MV-4-11 (cell line): Measurements from ENCODE around the gene FBN1.

Source experiments
- DNase-seq: peaks from one replicate; lab custom pipeline; 2025; lab: John Stamatoyannopoulos, UW

The FBN1 gene

DNA sequence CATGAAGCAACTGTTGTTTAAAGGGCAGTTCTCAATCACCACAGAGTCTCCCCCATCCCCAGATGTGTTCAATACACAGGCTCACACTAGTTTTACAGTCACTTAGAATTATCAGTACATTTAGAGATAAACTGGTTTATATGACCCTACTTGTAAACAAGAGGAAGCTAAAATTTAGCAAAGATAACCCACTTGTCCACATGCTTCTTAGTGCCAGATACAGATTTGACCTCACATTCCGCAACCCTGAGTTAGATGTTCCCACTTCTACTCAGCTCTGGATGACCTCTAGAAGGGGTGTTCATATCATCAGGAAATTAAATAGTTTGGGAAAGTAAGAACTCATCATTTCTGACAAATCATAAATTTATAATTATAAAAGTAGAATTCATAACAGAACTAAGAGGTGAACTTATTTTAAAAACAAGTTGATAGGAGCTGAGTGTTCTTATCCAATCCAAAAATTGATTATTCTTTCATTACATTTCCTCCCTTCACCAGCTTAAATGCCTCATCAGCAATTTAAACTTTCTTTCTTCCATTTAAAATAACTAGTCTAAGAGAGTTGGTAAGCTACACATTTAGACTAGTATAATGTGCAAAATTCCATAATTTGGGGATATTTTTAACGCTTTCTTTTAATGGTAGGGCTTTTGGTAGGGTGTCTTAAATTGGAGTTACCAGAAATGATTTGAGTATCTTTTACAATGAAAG is 131.2 kb downstream of the FBN1 start:
- DNase-seq: no peak

GRCh38 chr15:48510976-48511375 is 134.5 kb downstream of the FBN1 start:
- DNase-seq: peak; percentile 78

GRCh38 chr15:48507416-48508065 is 138.0 kb downstream of the FBN1 start:
- DNase-seq: peak; percentile 53

DNA sequence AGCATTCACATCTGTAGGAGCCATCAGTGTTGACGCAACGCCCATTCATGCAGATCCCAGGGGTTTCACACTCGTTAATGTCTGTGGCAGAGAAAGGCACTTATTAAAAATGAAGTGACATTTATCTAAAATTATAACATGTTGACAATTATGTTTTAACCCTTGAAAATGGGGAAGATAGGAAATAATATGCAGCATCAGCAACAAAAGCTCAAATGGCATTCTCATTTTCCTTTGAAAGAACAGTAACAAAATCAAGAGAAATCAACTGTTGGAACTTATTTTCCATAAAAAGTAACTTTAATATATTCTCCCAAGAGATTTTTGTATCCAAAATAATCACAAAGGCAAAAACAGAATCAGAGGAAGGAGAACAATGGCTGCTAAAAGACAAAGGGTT is 140.4 kb downstream of the FBN1 start:
- DNase-seq: no peak

- DNase-seq: no peak
Measured at GRCh38 chr15:48501208-48501607, 144.3 kb downstream of the FBN1 start.

GRCh38 chr15:48500595-48500994 is 144.9 kb downstream of the FBN1 start:
- no peak for DNase-seq

GRCh38 chr15:48499978-48500377 is 145.5 kb downstream of the FBN1 start:
- DNase-seq: no peak

- no peak for DNase-seq
Measured at GRCh38 chr15:48498828-48499227, 146.7 kb downstream of the FBN1 start.

GRCh38 chr15:48494631-48495030 is 150.9 kb downstream of the FBN1 start:
- DNase-seq: peak; percentile 29

DNA sequence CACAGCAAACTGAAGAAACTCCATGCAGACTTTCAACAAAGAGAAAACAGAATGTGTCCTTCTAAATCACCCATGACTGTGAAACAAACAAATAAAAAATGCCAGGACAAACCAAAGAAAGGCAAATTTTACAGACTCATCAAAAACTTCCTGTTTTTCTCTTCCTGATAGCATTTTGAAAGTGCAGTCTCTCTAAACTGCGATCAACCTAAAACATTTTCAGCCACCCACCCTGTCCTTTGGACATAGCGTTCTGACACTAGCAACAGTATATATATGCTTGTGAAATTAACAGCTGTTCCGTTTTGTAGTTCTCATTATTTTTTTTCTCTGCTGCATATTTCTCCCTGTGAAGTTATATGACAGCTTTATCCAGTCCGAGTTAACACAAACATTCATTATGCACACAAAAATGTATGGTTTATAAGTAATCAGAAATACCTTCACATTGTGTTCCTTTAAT is 151.7 kb downstream of the FBN1 start:
- DNase-seq: peak; percentile 10

GRCh38 chr15:48493084-48493762 is 152.3 kb downstream of the FBN1 start:
- DNase-seq: no peak

DNA sequence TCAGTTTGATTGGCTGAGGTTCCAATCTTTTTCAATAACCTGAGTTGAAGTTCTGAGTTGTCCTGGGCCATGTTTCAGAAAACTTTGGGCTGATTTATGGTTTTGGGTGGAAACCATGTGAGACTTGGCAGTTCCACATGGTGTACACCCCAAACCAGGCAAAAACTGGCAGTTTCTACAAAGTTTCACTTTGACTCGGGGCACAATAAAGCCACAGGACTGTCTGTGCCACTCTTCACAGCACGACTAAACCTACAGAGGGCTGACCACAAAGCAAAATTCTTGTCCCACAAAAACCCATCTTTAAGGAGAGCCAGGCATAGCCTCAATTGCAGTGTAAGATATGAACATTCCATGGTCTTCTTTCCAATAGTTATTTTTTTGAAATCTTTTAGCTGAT is 159.3 kb downstream of the FBN1 start:
- peak; percentile 58 for DNase-seq

- no peak for DNase-seq
Measured at GRCh38 chr15:48481802-48482201, 163.7 kb downstream of the FBN1 start.

GRCh38 chr15:48479751-48480150 is 165.8 kb downstream of the FBN1 start:
- no peak for DNase-seq

DNA sequence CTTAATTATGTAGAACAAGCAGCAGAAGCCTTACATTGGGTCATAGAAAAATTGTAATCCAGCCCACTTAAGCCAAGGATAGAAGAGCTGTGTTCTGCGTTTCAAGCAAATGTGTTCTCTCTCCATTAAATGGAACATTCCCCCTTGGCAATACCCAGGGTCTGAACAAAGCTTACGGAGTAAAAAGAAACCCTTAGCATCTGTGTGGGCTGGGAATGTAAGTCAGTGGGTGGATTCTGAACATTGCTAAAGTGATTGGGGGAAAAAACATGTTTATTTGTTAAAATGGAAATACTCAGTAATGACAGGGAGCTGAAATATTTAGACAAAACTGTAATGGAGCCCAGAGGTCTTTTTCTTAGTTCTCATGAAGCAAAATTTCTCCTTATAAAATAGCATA is 166.9 kb downstream of the FBN1 start:
- no peak for DNase-seq

GRCh38 chr15:48477795-48478360 is 167.6 kb downstream of the FBN1 start:
- DNase-seq: no peak

GRCh38 chr15:48475600-48476395 is 169.7 kb downstream of the FBN1 start:
- DNase-seq: no peak

GRCh38 chr15:48473667-48474066 is 171.8 kb downstream of the FBN1 start:
- DNase-seq: no peak

DNA sequence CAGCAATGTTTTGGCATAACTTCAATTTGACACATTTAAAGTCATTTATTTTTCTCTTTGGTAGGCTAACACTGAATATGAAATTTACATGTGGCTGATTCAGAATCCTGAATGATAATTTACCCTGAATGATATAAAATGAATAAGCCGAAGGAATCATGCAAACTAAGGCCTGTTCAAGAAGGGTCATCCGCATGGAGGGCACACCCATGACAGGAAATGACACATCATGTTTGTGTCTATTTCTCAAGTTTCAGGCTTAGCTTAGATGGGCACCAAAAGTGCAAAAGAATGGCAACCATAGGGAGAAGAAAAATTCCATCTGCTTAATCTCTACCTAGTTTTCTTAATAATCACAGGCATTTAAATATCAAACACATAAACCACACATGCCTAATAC is 172.8 kb downstream of the FBN1 start:
- peak; percentile 43 for DNase-seq

- DNase-seq: no peak
Measured at GRCh38 chr15:48471073-48471472, 174.4 kb downstream of the FBN1 start.

GRCh38 chr15:48470096-48470495 is 175.4 kb downstream of the FBN1 start:
- DNase-seq: peak; percentile 15

DNA sequence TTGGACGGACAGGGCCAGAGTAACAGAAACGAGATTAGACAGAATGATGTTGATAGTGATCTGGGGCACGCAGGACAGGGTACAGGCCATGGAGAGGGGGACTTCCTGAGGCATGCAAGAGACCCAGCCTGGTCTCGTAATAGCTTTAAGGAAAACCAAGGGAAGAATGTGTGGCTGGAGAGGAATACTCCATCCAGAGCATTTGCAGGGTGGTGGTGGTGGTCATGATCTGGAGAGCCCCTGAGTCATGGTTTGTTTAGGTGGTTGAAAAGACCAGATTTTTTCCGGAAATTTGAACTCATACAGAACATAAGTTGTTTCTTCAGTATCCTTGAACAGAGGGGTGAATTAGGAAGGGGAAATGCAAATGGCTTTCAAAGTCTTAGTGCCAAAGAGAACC is 175.8 kb downstream of the FBN1 start:
- no peak for DNase-seq
